Testis (tissue), 3 donors: Measurements from ENCODE around the gene SUFU. TPM values are rescaled to one million over a fixed set of nuclear protein-coding genes. Genes with fewer than 3 reads are reported as not detected.

Experiments
- DNase-seq: peaks from one replicate; pipeline ENCODE4 v3.0.0-alpha.2; 2019
- H3K27ac ChIP-seq, 2 donors: fragments of 200-600 bp; sonication (generic); one replicate each; pipeline ENCODE4 v1.5.1; 2019
- H3K27me3 ChIP-seq: fragments of 200-600 bp; sonication (generic); one replicate; pipeline ENCODE4 v1.5.1; 2019
- H3K36me3 ChIP-seq: fragments of 200-600 bp; sonication (generic); one replicate; pipeline ENCODE4 v1.5.1; 2017; ENCODE audit warnings: low read depth; ENCODE audit errors: missing control alignments
- H3K4me1 ChIP-seq: fragments of 200-600 bp; sonication (generic); one replicate; pipeline ENCODE4 v1.5.1; 2019
- H3K4me3 ChIP-seq, 2 donors: fragments of 200-600 bp; sonication (generic); one replicate each; pipeline ENCODE4 v1.5.1; 2017 to 2019
- H3K9me3 ChIP-seq: fragments of 200-600 bp; sonication (generic); one replicate; pipeline ENCODE4 v1.5.1; 2017
- POLR2A ChIP-seq: fragments of 450-650 bp; IDR thresholded peaks from one replicate; pipeline ENCODE4 v1.6.1; 2017; ENCODE audit warnings: antibody characterized with exemption, mild to moderate bottlenecking, moderate library complexity
- WGBS, 2 donors: methylation state at CpG; one replicate each; pipeline ENCODE4 v1.1.5; 2018; 5-methylcytosine and 5-hydroxymethylcytosine counted together
- intact Hi-C: fragments of 100-400 bp; cut with DNase I; formaldehyde crosslinking; loops from one replicate; pipeline ENCODE4 v1.15.1; 2023; ENCODE audit warnings: low total_unique reads
- polyA plus RNA-seq: library from polyadenylated mRNA; stranded (reverse); fragments of 350-450 nt; fragmentation: Illumina TruSeq; extraction: RNeasy Lipid Tissue Mini Kit (QIAGEN cat#74804); gene quantifications from one replicate; pipeline ENCODE4 v1.2.3, GENCODE V29; 2014; ENCODE audit warnings: low read depth, low replicate concordance; ENCODE audit not compliant: insufficient read depth
- total RNA-seq, 2 donors: library from RNA; depleted of rRNA; stranded (reverse); fragments of >200 nt; gene quantifications; one replicate each; pipeline ENCODE4 v1.2.3, GENCODE V29; 2016
- TF ChIP-seq, protein P1 (sequence below), 3 experiments: fragments of 450-650 bp in 2 of 3; fragments of 200-600 bp in 1 of 3; sonication (generic) in 1 of 3; IDR thresholded peaks; one replicate each; pipeline ENCODE4 v1.5.1; 2016 to 2019; ENCODE audit warnings: antibody characterized with exemption in 3 of 3, mild to moderate bottlenecking in 2 of 3, moderate library complexity in 1 of 3

SUFU gene
- total and polyA plus RNA-seq, 3 donors from 2014 or later, result 16.5 to 28.4 (median 22.9) TPM

GRCh38 chr10:102537948-102538347, 34.2 kb downstream of the SUFU start:
- DNase-seq, result no peak
- H3K36me3 ChIP-seq, result no peaks in the 10 kb centered on the region
- WGBS, 2 donors, result 96 to 98% methylated on average over 2 of the region's 2 CpGs
- no peak overlapping the region for H3K27ac ChIP-seq
- no peaks in the 10 kb centered on the region for H3K9me3 ChIP-seq
- no peak overlapping the region for H3K4me3 ChIP-seq
- no peaks in the 10 kb centered on the region for H3K27me3 ChIP-seq
- intact Hi-C loops, result no loop called here
- TF ChIP-seq POLR2A, result no peak
- TF ChIP-seq, protein P1, sequence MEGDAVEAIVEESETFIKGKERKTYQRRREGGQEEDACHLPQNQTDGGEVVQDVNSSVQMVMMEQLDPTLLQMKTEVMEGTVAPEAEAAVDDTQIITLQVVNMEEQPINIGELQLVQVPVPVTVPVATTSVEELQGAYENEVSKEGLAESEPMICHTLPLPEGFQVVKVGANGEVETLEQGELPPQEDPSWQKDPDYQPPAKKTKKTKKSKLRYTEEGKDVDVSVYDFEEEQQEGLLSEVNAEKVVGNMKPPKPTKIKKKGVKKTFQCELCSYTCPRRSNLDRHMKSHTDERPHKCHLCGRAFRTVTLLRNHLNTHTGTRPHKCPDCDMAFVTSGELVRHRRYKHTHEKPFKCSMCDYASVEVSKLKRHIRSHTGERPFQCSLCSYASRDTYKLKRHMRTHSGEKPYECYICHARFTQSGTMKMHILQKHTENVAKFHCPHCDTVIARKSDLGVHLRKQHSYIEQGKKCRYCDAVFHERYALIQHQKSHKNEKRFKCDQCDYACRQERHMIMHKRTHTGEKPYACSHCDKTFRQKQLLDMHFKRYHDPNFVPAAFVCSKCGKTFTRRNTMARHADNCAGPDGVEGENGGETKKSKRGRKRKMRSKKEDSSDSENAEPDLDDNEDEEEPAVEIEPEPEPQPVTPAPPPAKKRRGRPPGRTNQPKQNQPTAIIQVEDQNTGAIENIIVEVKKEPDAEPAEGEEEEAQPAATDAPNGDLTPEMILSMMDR (IDR thresholded peaks at IDR 0.05), result no peak
- H3K4me1 ChIP-seq, result no peaks in the 10 kb centered on the region

DNA sequence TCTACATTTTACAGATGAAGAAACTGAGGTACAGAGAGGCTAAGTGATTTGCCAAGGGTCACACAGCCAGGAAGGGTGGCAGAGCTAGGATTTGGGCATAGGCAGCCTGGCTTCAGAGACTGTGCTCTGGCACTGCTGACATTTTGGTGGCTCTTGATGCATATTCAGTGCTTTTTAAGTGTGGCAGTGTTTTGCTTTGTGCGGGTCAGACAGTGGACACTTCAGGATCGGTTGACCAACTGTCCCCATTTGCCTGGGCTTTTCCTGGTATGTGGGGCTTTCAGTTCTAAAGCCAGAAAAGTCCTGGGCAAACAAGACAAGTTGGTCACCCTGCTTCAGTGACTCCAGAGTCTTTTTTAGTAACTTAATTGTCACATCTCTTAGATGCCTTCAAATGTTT, 35.0 kb downstream of the SUFU start:
- Histone ChIP-seq H3K9me3 (no peaks in the 10 kb centered on the region), H3K36me3 (no peaks in the 10 kb centered on the region), H3K4me1 (no peaks in the 10 kb centered on the region), H3K27ac (no peak overlapping the region), H3K4me3 (no peak overlapping the region), H3K27me3 (no peaks in the 10 kb centered on the region)
- WGBS, 2 donors, result 88 to 89% methylated on average over 2 of the region's 2 CpGs
- intact Hi-C loops, result no loop called here
- no peak for DNase-seq
- TF ChIP-seq POLR2A, result no peak
- TF ChIP-seq, protein P1 (IDR thresholded peaks at IDR 0.05), result no peak

GRCh38 chr10:102540023-102540422, 36.3 kb downstream of the SUFU start:
- H3K9me3 ChIP-seq, result no peaks in the 10 kb centered on the region
- TF ChIP-seq, protein P1 (IDR thresholded peaks at IDR 0.05), result peak in 1 of 3 experiments; percentile 27
- no peak for TF ChIP-seq POLR2A
- H3K27me3 ChIP-seq, result no peaks in the 10 kb centered on the region
- no peak for DNase-seq
- no peak overlapping the region for H3K4me3 ChIP-seq
- H3K27ac ChIP-seq, result no peak overlapping the region
- H3K36me3 ChIP-seq, result no peaks in the 10 kb centered on the region
- 60 to 100% methylated on average over 1 of the region's 1 CpG for WGBS, 2 donors
- intact Hi-C loops, result no loop called here
- H3K4me1 ChIP-seq, result no peaks in the 10 kb centered on the region

DNA sequence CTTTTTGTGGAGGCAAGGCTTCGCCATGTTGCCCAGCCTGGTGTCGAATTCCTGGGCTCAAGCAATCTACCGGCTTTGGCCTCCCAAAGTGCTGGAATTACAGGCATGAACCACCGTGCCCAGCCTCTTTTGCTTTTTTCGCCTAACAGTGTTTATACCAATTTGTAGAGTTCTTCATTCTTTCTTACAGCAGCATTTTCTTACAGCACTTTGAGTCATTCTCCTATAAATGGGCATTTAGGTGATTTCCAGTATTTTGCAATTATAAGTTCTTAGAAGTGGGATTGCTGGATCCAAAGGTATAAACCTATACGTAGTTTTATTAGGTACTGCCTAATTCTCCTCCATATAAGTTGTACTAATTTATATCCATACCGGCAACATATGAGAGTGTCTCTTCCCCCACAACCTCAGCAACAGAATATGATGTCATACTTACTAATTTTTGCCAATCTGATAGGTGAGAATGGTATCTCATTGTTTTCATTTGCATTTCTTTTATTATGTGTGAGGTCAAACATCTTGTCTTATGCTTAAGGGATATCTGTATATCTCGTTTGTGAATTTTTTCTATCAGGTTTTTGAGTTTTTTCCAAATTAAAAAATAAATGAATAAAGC, 39.1 kb downstream of the SUFU start:
- Histone ChIP-seq H3K27me3 (no peaks in the 10 kb centered on the region), H3K9me3 (no peaks in the 10 kb centered on the region), H3K4me1 (peaks cover 8% of the 10 kb centered on the region), H3K4me3 (no peak overlapping the region), H3K36me3 (no peaks in the 10 kb centered on the region), H3K27ac (no peak overlapping the region)
- no peak for DNase-seq
- intact Hi-C loops, result no loop called here
- TF ChIP-seq POLR2A, result no peak
- TF ChIP-seq, protein P1 (IDR thresholded peaks at IDR 0.05), result no peak
- 86 to 97% methylated on average over 8 of the region's 8 CpGs for WGBS, 2 donors

DNA sequence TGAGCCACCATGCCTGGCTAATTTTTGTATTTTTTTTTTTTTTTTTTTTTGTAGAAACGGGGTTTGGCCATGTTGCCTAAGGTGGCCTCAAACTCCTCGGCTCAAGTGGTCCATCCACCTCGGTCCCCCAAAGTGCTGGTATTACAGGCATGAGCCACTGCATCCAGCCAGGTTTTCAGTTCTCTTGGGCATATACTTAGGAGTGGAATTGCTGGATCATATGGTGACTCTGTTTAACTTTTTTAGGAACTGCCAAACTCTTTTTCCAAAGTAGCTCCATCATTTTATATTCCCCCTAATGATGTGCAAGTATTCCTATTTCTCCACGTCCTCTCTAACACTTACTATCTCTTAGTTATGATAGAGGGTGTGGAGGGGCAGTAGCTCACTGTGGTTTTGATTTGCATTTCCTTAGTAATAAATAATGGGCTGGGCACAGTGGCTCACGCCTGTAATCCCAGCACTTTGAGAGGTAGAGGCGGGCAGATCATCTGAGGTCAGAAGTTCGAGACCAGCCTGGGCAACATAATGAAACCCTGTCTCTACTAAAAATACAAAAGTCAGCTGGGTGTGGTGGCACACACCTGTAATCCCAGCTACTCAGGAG, 41.6 kb downstream of the SUFU start:
- Histone ChIP-seq H3K4me3 (no peak overlapping the region), H3K27ac (no peak overlapping the region), H3K36me3 (no peaks in the 10 kb centered on the region), H3K9me3 (no peaks in the 10 kb centered on the region), H3K27me3 (no peaks in the 10 kb centered on the region), H3K4me1 (peaks cover 8% of the 10 kb centered on the region)
- whole genome bisulfite sequencing, 2 donors, result 94 to 96% methylated on average over 7 of the region's 7 CpGs
- DNase-seq, result no peak
- intact Hi-C loops, result no loop called here
- TF ChIP-seq POLR2A, result no peak
- TF ChIP-seq, protein P1 (IDR thresholded peaks at IDR 0.05), result no peak
